HG03558 (cell line): ENCODE data around the gene COMTD1.
A peak's percentile ranks its signal among the peaks of the same experiment; 100 is the strongest.

Experiments
- ATAC-seq: cut with Tn5 transposase; IDR thresholded peaks from one replicate; pipeline ENCODE4 v1.9.1; 2021; ENCODE audit warnings: moderate number of reproducible peaks; ENCODE audit not compliant: unreplicated experiment; ENCODE audit errors: extremely low read depth

The COMTD1 gene

DNA sequence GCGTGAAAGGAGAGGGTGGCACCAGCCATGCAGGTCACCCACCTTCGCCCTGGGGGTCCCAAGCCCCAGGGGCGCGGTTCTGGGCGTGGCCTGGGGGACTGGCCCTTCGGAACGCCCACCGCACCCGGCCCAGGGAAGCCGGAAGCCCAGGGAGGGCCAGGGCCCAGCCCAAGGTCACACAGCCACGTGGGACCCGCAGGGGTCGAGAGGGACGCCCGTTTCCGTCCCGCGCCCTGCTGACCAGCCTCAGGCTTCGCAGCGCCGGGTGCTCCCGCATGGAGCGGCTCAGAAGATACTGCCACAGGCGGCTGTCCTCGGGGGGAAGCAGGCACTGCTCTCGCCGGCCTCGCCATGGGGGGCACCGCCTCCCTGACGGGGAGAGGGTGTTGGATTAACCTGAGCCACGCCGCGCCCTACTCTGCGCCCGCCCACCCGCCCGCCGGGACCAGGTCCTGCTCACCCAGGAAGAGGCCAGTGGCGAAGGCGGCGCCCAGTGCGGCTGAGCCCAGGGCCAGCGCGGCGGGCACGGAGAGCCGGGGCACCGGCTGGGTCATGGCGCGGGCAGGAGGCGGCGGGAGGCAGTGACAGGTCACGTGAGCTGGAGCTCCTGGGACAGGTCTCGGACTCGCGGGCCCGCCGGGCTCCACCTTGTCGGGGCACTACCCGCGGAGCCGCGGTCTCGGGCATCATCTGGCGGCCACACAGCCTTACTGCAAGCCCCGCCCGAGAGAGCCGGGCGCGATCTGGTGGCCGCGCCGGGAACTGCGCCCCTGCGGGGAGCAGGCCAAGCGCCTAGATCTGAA is at the start of gene COMTD1:
COMTD1 (minus strand) TSS at position 583 of the 803 bp plus-strand sequence; CDS start at position 554, 29 bp downstream.
- peak; percentile 56 for ATAC-seq

DNA sequence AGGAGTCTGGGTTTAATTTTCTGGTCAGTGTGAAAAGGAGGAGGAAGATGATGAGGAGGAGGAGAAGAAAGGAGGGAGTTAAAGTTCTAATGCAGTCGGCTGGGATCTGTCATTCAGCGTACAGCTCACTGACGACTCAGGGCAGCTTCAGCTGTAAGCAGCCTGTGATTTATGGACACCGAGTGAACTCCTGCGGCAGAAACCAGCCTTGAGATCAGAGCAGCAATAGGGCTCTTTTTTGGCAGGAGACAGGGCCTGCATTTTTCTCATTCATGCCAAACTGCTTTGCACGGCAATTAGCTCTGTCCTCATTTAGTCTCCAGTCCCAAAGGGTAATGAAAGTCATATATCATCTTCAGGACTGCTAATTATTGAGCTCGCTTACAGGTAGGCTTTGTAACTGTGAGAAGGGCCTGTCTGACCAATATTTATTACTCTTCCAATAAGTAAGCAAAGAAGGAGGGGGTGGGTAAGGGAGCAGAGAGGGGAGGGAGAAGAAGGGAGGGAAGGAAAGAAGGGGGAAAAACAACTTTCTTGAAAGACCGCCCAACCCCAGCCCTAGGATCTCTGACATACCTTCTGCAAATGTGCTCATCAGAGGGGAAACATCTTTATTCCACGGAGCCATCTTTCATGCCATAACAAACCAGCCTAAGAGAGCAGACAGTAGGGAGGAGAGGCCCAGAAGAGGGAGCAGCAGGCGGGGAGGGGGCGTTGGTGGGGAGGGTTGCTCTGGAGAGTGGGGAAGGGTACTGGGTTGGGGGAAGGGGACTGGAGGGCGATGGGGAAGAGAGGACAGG is 48.1 kb upstream of the COMTD1 start:
- no peak for ATAC-seq

GRCh38 chr10:75283078-75283670 is 47.4 kb upstream of the COMTD1 start:
- no peak for ATAC-seq

- no peak for ATAC-seq
Observed at GRCh38 chr10:75281974-75282373, 46.2 kb upstream of the COMTD1 start.

- ATAC-seq: no peak
Observed at GRCh38 chr10:75280236-75280635, 44.5 kb upstream of the COMTD1 start.

GRCh38 chr10:75276069-75276872 is 40.5 kb upstream of the COMTD1 start:
- no peak for ATAC-seq

DNA sequence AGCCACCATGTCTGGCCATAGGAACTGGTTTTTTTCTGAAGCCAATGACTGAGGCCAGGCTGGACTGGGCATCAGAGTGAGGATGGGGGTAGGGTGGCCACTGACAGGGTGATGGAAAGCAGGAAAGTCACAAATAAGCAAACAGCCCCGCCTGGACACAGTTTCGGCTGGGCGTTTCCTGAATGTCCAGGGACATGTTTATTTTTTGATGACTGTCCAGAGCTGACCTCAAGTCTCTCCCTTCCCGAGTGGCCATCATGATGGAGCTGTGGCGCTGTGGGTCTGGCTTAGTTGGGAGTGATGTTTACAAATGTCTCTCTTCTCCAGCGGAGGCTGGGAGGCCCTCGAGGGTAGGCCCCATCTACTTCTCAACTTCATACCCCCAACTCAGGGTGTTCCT is 37.1 kb upstream of the COMTD1 start:
- no peak for ATAC-seq

DNA sequence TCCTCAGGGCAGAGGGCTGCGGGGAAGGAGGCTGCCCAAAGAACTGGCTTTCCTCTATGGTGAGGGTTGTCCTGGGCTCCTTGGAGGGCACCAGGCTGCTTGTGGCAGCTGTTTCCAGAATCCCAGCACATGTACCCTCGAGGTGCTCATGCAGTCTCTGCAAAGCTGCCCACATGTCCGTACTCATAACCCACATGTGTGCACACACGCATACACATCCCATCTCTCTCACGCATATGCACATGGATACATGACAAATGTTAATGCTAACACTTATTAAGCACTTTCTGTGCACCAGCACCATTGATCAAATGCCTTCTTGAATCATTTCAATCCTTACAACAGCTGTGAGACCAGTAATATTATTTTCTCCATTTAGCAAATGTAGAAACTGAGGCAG is 36.3 kb upstream of the COMTD1 start:
- ATAC-seq: no peak

GRCh38 chr10:75269605-75270004 is 33.8 kb upstream of the COMTD1 start:
- no peak for ATAC-seq

DNA sequence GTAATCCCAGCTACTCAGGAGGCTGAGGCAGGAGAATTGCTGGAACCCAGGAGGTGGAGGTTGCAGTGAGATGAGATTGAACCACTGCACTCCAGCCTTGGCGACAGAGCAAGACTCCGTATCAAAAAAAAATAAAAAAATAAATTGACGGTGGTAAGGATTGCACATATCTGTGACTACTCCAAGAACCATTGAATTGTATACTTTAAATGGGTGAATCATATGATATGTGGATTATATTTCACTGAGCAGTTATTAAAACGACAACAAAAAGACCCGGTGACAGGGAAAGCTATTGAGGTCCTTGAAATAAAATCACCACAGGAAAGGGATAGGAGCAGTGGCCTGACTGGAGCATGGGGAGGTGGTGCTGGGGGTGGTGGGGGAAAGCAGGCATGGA is 31.2 kb upstream of the COMTD1 start:
- no peak for ATAC-seq

DNA sequence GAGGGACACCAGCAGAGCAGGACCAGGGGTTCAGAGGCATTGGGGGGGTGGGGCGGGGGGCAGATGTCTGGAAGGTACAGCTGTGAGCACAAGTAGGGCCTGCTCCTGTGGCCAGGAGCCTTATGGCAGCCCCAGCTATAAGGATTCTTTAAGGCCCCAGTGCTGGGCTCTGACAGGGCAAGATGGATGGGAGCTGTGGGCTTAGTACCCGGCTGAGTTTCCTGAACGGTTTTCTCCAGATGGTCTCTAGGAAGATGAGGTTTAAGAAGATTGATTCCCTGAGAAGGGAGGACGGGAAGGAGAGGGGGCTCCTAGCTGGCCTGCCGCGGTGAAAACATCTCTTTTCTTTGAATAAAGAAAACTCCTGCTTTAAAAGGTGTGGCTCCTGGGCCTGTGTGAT is 30.1 kb upstream of the COMTD1 start:
- no peak for ATAC-seq

DNA sequence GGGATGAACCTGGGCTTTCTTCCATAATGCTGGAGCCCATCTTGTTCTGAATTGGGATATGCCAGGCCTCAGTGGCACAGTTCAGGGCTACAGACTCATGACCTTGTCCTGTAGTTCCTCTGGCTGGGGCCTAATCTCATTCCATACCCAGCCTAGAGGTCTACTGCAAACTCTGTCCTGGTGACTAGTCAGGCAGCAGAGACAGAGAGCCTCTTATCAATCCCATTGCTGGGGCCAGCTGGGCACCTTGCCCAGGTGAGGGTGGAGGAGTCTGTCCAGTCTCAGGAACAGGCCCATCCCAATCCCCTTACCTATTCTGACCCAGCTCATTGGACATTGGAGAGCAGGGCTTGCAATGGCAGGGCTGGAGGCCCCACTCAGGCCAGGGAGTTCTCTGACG is 28.0 kb upstream of the COMTD1 start:
- ATAC-seq: no peak

DNA sequence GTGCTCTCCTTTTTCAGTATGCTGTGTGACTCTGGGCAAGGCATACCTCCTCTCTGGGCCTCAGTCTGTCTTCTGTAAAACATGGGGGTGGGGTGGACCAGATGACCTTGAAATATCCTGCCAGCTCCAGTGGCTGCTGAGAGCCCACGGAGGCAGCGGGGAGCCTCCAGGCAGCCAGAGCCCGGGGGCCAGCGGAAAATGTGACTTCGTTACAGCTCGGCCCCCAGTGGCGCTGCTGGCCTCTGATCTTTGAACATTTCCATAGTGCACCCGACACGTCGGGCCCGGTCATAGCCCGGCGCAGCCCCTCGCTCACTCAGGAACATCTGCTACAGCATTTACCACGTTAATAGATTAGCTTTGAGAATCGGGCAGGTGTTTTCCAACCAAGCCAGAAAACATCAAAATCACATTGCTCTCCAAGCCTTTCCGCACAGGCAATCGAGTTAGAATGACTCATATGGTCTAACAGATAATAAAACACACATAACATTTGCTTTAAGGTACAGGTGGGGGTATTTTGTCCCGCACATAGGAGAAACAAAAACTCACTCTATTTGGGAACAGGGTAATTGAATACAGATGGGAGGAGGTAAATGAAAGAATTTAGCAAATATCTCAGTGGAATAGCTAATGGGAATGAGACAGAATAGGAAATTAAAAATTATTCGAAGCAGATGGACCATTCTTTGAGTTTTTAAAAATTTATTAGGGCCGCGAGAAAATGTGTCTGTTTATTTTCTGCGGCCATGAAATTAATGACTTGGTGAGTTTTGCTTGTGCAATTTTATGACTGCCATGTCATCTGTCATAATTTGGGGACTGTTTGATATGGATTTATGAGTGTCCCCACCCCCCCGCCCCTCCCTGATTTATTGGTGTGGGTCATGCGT is 26.3 kb upstream of the COMTD1 start:
- no peak for ATAC-seq

- ATAC-seq: no peak
Observed at GRCh38 chr10:75260990-75261389, 25.2 kb upstream of the COMTD1 start.

- no peak for ATAC-seq
Observed at GRCh38 chr10:75254739-75255138, 19.0 kb upstream of the COMTD1 start.

- no peak for ATAC-seq
Observed at GRCh38 chr10:75253281-75254220, 17.8 kb upstream of the COMTD1 start.

DNA sequence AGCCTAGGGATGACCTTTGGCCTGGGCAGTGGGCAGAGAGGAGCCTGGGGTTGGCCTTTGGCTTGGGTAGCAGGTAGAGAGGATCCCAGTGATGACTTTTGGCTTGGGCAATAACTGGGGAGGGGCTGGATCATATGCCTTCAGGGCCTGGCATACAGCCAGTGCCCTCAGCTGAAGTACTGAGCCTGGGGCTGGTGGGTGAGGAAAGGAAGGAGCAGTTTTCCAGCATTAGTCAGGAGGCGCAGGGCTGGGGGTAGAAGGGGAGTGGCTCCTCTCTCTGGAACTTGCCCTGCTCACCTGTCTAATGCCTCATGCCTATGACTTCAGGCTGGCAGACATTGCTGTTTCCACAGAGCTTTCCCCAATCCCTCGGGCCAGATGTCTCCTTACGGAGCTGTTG is 15.2 kb upstream of the COMTD1 start:
- no peak for ATAC-seq

GRCh38 chr10:75247797-75248196 is 12.0 kb upstream of the COMTD1 start:
- no peak for ATAC-seq
